OCI-LY1 (cell line): Measurements from ENCODE around the gene CHST13.

Source experiments
- H2AFZ ChIP-seq: fragments of 200-600 bp; sonication (generic), shearing (Covaris generic); 2 replicates; pipeline ENCODE4 v1.6.0; 2014; ENCODE audit warnings: antibody characterized with exemption, mild to moderate bottlenecking, low read length
- H3F3A ChIP-seq: fragments of 200-600 bp; sonication (generic), shearing (Covaris generic); 2 replicates; pipeline ENCODE4 v1.6.0; 2014; ENCODE audit warnings: mild to moderate bottlenecking, antibody characterized with exemption, low read length, moderate library complexity; ENCODE audit not compliant: insufficient read depth
- H3K27ac ChIP-seq: fragments of 200-600 bp; sonication (generic); 2 replicates; pipeline ENCODE4 v1.5.1; 2014; ENCODE audit warnings: low read length, mixed run types, mild to moderate bottlenecking, low read depth; ENCODE audit not compliant: poor library complexity, severe bottlenecking
- H3K27me3 ChIP-seq: fragments of 200-600 bp; sonication (generic); 2 replicates; pipeline ENCODE4 v1.6.0; 2014; ENCODE audit warnings: antibody characterized with exemption, mild to moderate bottlenecking, low read length, moderate library complexity; ENCODE audit not compliant: insufficient read depth
- H3K36me3 ChIP-seq: fragments of 200-600 bp; sonication (generic); 2 replicates; pipeline ENCODE4 v1.6.1; 2014; ENCODE audit warnings: mild to moderate bottlenecking, antibody characterized with exemption, low read length, moderate library complexity, mixed read lengths; ENCODE audit not compliant: insufficient read depth
- H3K4me1 ChIP-seq: fragments of 200-600 bp; sonication (generic); 2 replicates; pipeline ENCODE4 v1.5.1; 2014; ENCODE audit warnings: mild to moderate bottlenecking, low read length, moderate library complexity; ENCODE audit not compliant: insufficient read depth, severe bottlenecking
- H3K4me2 ChIP-seq: fragments of 200-600 bp; sonication (generic), shearing (Covaris generic); 2 replicates; pipeline ENCODE4 v1.6.1; 2014; ENCODE audit warnings: low read length
- H3K4me3 ChIP-seq: fragments of 200-600 bp; sonication (generic); 2 replicates; pipeline ENCODE4 v1.5.1; 2014; ENCODE audit warnings: low read length, low read depth, mild to moderate bottlenecking, mixed read lengths; ENCODE audit not compliant: poor library complexity, severe bottlenecking
- H3K79me2 ChIP-seq: fragments of 200-600 bp; shearing (Covaris generic); 2 replicates; pipeline ENCODE4 v1.6.1; 2016; ENCODE audit warnings: mixed run types, low read length, mixed read lengths; ENCODE audit not compliant: insufficient read depth
- H3K9ac ChIP-seq: fragments of 200-600 bp; sonication (generic), shearing (Covaris generic); 2 replicates; pipeline ENCODE4 v1.6.1; 2014; ENCODE audit warnings: mild to moderate bottlenecking, low read length, mixed read lengths
- H3K9me2 ChIP-seq: fragments of 200-600 bp; sonication (generic), shearing (Covaris generic); 2 replicates; pipeline ENCODE4 v1.6.1; 2014; ENCODE audit warnings: low read depth, mild to moderate bottlenecking, low read length, mixed read lengths
- H3K9me3 ChIP-seq: fragments of 200-600 bp; shearing (Covaris generic); 2 replicates; pipeline ENCODE4 v1.6.1; 2014; ENCODE audit warnings: low read length, mixed read lengths
- H4K20me1 ChIP-seq: fragments of 200-600 bp; sonication (generic), shearing (Covaris generic); 2 replicates; pipeline ENCODE4 v1.6.0; 2016; ENCODE audit warnings: mild to moderate bottlenecking, low read length; ENCODE audit not compliant: insufficient read depth
- CTCF ChIP-seq: fragments of 200-600 bp; sonication (generic), shearing (Covaris generic); IDR thresholded peaks from 2 replicates; pipeline ENCODE4 v1.5.1; 2017; ENCODE audit warnings: mild to moderate bottlenecking, antibody characterized with exemption, low read length, moderate library complexity, mixed read lengths
- EZH2 ChIP-seq: fragments of 200-600 bp; sonication (generic), shearing (Covaris generic); IDR thresholded peaks from 2 replicates; pipeline ENCODE4 v1.8.0; 2017; ENCODE audit warnings: borderline replicate concordance, mixed run types, mild to moderate bottlenecking, antibody characterized with exemption, low read length, moderate library complexity, mixed read lengths

CHST13 gene

GRCh38 chr3:126488185-126488584 is 35.8 kb upstream of the CHST13 start:
- Histone ChIP-seq H3K9me2 (no peaks in the 10 kb centered on the region), H3K9ac (no peak overlapping the region), H3F3A (no peaks in the 10 kb centered on the region), H3K36me3 (no peaks in the 10 kb centered on the region), H3K9me3 (no peaks in the 10 kb centered on the region), H3K4me1 (no peaks in the 10 kb centered on the region), H2AFZ (no peak overlapping the region), H3K27ac (no peak overlapping the region), H4K20me1 (no peaks in the 10 kb centered on the region), H3K27me3 (peaks cover 7% of the 10 kb centered on the region), H3K79me2 (no peaks in the 10 kb centered on the region), H3K4me2 (no peak overlapping the region), H3K4me3 (no peak overlapping the region)
- TF ChIP-seq CTCF (peak; percentile 16; the same call in 1 of the 2 replicates), EZH2 (no peak)

DNA sequence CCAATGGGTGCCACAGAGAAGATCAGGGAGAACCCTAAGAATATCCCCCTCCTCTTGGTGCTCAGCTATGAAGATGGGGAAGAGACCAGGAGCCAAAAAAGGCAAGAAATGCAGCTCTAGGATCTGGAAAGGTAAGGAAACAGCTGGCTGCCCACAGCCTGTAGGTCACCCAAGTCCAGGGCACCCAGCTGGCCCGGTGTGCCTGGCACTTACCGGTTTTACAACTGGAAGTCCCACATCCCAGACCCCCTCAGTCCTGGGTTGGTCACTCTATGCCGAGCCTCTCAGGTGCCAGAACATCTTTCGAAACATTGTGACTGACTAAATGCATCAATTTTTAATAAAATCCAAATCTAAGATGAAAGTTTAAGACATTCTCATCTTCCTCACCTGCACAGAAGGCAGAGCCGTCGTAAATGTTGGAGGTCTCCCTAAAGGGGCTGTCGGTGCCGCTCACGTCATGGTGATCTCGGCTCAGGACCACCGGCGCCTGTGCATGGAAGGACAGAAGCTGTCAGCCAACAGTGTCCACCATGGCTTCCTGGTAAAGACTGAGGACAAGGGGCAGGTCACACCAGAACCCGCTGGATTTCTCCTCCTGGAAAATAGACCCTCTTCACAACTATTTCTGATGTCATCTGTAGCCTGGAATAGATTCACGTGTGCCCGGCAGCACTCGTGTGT is 34.9 kb upstream of the CHST13 start:
- H3K9ac ChIP-seq = no peak overlapping the region
- TF ChIP-seq EZH2 = no peak
- TF ChIP-seq CTCF = no peak

DNA sequence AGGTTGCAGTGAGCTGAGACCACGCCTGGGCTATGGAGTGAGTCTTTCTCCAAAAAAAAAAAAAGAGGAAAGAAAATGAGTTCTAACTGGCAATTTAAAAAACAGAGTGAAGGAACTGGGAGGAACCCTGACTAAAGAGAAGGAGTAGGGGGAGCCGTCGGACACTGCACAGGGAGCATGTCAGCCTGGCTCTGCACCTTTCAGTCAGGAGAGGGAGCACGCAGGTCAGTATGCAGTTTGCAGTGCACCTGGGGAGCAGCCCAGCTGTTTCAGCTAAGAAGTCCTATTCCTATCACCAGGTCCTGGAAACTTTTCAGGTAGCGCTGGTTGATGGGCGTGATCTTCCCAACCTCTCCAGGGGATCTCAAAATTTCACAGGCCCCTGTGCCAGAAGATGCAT is 33.3 kb upstream of the CHST13 start:
- Histone ChIP-seq H3F3A (no peaks in the 10 kb centered on the region), H3K9ac (no peak overlapping the region), H3K9me3 (no peaks in the 10 kb centered on the region), H3K4me2 (no peak overlapping the region), H3K27me3 (peaks cover 7% of the 10 kb centered on the region), H3K36me3 (no peaks in the 10 kb centered on the region), H3K27ac (no peak overlapping the region), H3K9me2 (no peaks in the 10 kb centered on the region), H3K4me1 (no peaks in the 10 kb centered on the region), H3K79me2 (no peaks in the 10 kb centered on the region), H2AFZ (no peak overlapping the region), H4K20me1 (no peaks in the 10 kb centered on the region), H3K4me3 (no peak overlapping the region)
- no peak for TF ChIP-seq EZH2
- TF ChIP-seq CTCF = peak; percentile 29; the same call in 1 of the 2 replicates

More for the DNA sequence above, 34.9 kb upstream of the CHST13 start:
- no peaks in the 10 kb centered on the region for H3K36me3 ChIP-seq
- no peak overlapping the region for H3K27ac ChIP-seq
- H3K9me3 ChIP-seq = no peaks in the 10 kb centered on the region
- H3K27me3 ChIP-seq = peaks cover 7% of the 10 kb centered on the region
- no peak overlapping the region for H2AFZ ChIP-seq
- H3K4me2 ChIP-seq = no peak overlapping the region
- no peaks in the 10 kb centered on the region for H4K20me1 ChIP-seq
- no peaks in the 10 kb centered on the region for H3F3A ChIP-seq
- H3K79me2 ChIP-seq = no peaks in the 10 kb centered on the region
- H3K4me1 ChIP-seq = no peaks in the 10 kb centered on the region
- H3K9me2 ChIP-seq = no peaks in the 10 kb centered on the region
- no peak overlapping the region for H3K4me3 ChIP-seq
